ENCODE data around the gene PHOX2B. TPM values are rescaled to one million over a fixed set of nuclear protein-coding genes. Genes with fewer than 3 reads are reported as not detected.
"Not testable (repeated sequence)": the region's sequence is repeated elsewhere in the genome, so short reads cannot be mapped to it uniquely, and the experiment has no call there.

Gene PHOX2B
- polyA plus RNA-seq, 2 donors: not detected

- no peaks in the 10 kb centered on the region for H3K27me3 ChIP-seq (ENCODE audit: control insufficient read depth in 1 of 2, insufficient read depth in 2 of 2, low read length in 2 of 2)
- WGBS, 2 donors: 66 to 78% methylated on average over 1 of the region's 1 CpG
- no peak overlapping the region for H3K4me3 ChIP-seq (ENCODE audit: low read depth in 1 of 2, low read length in 2 of 2)
- no peaks in the 10 kb centered on the region for H3K9me3 ChIP-seq (ENCODE audit: control insufficient read depth in 2 of 2, insufficient read depth in 1 of 2, low read depth in 1 of 2, low read length in 1 of 2)
- H3K4me1 ChIP-seq (ENCODE audit: control insufficient read depth in 2 of 2, insufficient read depth in 2 of 2, low read length in 1 of 2): no peaks in the 10 kb centered on the region
- H3K27ac ChIP-seq (ENCODE audit: low read depth in 2 of 2, low read length in 1 of 2): no peak overlapping the region
- H3K36me3 ChIP-seq (ENCODE audit: control insufficient read depth in 2 of 2, insufficient read depth in 2 of 2, low read length in 1 of 2): no peaks in the 10 kb centered on the region
Measured at GRCh38 chr4:41715155-41715554, 33.4 kb downstream of the PHOX2B start.

DNA sequence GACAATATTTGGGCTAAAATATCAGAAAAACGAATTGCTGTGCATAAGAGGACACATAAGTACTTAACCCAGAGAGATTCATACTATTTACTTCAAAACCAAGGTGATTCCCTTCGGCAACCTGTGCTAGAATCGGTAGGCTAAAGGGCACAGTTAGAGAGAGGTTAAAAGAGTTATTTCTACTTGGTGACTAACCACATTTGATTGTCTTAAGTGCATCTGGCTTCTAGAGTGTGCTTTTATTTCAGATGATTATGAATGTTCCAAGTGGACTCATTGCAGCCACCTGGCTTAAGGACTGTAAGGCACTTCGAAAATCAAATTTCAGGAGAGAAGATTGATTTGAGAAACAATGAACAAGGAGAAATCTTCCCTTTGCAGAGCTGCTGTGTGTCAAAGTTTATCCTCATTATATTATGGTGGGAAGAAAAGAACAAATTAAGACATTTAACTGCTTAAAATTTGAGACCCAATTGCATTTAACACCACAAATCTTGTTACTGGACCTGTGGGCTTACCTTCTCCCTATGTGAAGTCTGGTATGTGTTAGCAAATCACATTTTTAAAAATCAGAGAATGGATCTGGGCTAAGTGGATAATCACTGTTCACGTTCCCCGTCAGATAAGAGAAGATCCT, 34.0 kb downstream of the PHOX2B start:
- Histone ChIP-seq H3K36me3 (ENCODE audit: control insufficient read depth in 2 of 2, insufficient read depth in 2 of 2, low read length in 1 of 2) (no peaks in the 10 kb centered on the region), H3K27ac (ENCODE audit: low read depth in 2 of 2, low read length in 1 of 2) (no peak overlapping the region), H3K4me3 (ENCODE audit: low read depth in 1 of 2, low read length in 2 of 2) (no peak overlapping the region), H3K9me3 (ENCODE audit: control insufficient read depth in 2 of 2, insufficient read depth in 1 of 2, low read depth in 1 of 2, low read length in 1 of 2) (no peaks in the 10 kb centered on the region), H3K4me1 (ENCODE audit: control insufficient read depth in 2 of 2, insufficient read depth in 2 of 2, low read length in 1 of 2) (no peaks in the 10 kb centered on the region), H3K27me3 (ENCODE audit: control insufficient read depth in 1 of 2, insufficient read depth in 2 of 2, low read length in 2 of 2) (no peaks in the 10 kb centered on the region)
- 77 to 78% methylated on average over 6 of the region's 6 CpGs for WGBS, 2 donors

DNA sequence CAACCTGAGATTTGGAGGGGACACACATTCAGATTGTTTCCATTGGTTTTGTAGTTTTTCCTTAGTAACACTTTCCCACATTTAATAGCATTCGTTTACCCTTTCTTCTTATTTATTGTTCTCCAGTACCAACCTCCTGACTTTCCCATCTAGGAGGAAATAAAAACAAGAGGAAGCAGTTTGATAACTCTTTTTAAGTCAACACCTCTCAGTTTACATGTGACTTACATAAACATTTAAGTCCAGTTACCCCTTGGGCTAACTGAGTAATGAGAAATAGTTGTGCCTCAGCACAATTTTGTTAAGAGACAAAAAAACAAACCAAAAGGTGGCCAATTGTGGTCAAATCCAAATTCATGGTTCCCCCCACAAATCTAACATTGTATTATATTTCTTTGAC, 34.8 kb downstream of the PHOX2B start:
- Histone ChIP-seq H3K9me3 (ENCODE audit: control insufficient read depth in 2 of 2, insufficient read depth in 1 of 2, low read depth in 1 of 2, low read length in 1 of 2) (no peaks in the 10 kb centered on the region), H3K4me1 (ENCODE audit: control insufficient read depth in 2 of 2, insufficient read depth in 2 of 2, low read length in 1 of 2) (no peaks in the 10 kb centered on the region), H3K4me3 (ENCODE audit: low read depth in 1 of 2, low read length in 2 of 2) (no peak overlapping the region), H3K36me3 (ENCODE audit: control insufficient read depth in 2 of 2, insufficient read depth in 2 of 2, low read length in 1 of 2) (no peaks in the 10 kb centered on the region), H3K27ac (ENCODE audit: low read depth in 2 of 2, low read length in 1 of 2) (no peak overlapping the region), H3K27me3 (ENCODE audit: control insufficient read depth in 1 of 2, insufficient read depth in 2 of 2, low read length in 2 of 2) (no peaks in the 10 kb centered on the region)
- WGBS, 2 donors: 58 to 61% methylated on average over 1 of the region's 1 CpG

- Histone ChIP-seq H3K4me3 (ENCODE audit: low read depth in 1 of 2, low read length in 2 of 2) (no peak overlapping the region), H3K27ac (ENCODE audit: low read depth in 2 of 2, low read length in 1 of 2) (no peak overlapping the region), H3K9me3 (ENCODE audit: control insufficient read depth in 2 of 2, insufficient read depth in 1 of 2, low read depth in 1 of 2, low read length in 1 of 2) (no peaks in the 10 kb centered on the region), H3K36me3 (ENCODE audit: control insufficient read depth in 2 of 2, insufficient read depth in 2 of 2, low read length in 1 of 2) (no peaks in the 10 kb centered on the region), H3K4me1 (ENCODE audit: control insufficient read depth in 2 of 2, insufficient read depth in 2 of 2, low read length in 1 of 2) (no peaks in the 10 kb centered on the region), H3K27me3 (ENCODE audit: control insufficient read depth in 1 of 2, insufficient read depth in 2 of 2, low read length in 2 of 2) (no peaks in the 10 kb centered on the region)
- 53 to 69% methylated on average over 3 of the region's 3 CpGs for WGBS, 2 donors
Measured at GRCh38 chr4:41712425-41712824, 36.1 kb downstream of the PHOX2B start.

DNA sequence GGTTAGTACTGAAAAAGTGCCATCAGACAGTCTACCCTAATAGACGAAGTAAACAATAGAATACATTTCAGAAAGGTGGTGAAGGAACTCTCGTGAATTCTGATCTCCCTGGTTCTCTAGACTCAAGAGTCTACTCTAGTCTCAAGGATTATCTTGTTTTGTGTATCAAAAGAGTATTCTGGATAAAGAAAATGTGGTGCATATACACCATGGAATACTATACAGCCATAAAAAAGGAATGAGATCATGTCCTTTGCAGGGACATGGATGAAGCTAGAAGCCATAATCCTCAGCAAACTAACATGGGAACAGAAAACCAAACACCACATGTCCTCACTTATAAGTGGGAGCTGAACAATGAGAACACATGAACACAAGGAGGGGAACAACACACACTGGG, 36.9 kb downstream of the PHOX2B start:
- not testable (repeated sequence) for H3K4me3 ChIP-seq (ENCODE audit: low read depth in 1 of 2, low read length in 2 of 2); H3K4me1 ChIP-seq (ENCODE audit: control insufficient read depth in 2 of 2, insufficient read depth in 2 of 2, low read length in 1 of 2); H3K27ac ChIP-seq (ENCODE audit: low read depth in 2 of 2, low read length in 1 of 2); H3K27me3 ChIP-seq (ENCODE audit: control insufficient read depth in 1 of 2, insufficient read depth in 2 of 2, low read length in 2 of 2); H3K9me3 ChIP-seq (ENCODE audit: control insufficient read depth in 2 of 2, insufficient read depth in 1 of 2, low read depth in 1 of 2, low read length in 1 of 2); H3K36me3 ChIP-seq (ENCODE audit: control insufficient read depth in 2 of 2, insufficient read depth in 2 of 2, low read length in 1 of 2)
- 78 to 92% methylated on average over 2 of the region's 2 CpGs for WGBS, 2 donors

- WGBS, 2 donors: 54 to 57% methylated on average over 5 of the region's 5 CpGs
- no peaks in the 10 kb centered on the region for H3K36me3 ChIP-seq (ENCODE audit: control insufficient read depth in 2 of 2, insufficient read depth in 2 of 2, low read length in 1 of 2)
- no peak overlapping the region for H3K4me3 ChIP-seq (ENCODE audit: low read depth in 1 of 2, low read length in 2 of 2)
- no peaks in the 10 kb centered on the region for H3K4me1 ChIP-seq (ENCODE audit: control insufficient read depth in 2 of 2, insufficient read depth in 2 of 2, low read length in 1 of 2)
- H3K27ac ChIP-seq (ENCODE audit: low read depth in 2 of 2, low read length in 1 of 2): no peak overlapping the region
- H3K9me3 ChIP-seq (ENCODE audit: control insufficient read depth in 2 of 2, insufficient read depth in 1 of 2, low read depth in 1 of 2, low read length in 1 of 2): no peaks in the 10 kb centered on the region
- H3K27me3 ChIP-seq (ENCODE audit: control insufficient read depth in 1 of 2, insufficient read depth in 2 of 2, low read length in 2 of 2): no peaks in the 10 kb centered on the region
Measured at GRCh38 chr4:41709844-41710481, 38.6 kb downstream of the PHOX2B start.

- Histone ChIP-seq H3K4me1 (ENCODE audit: control insufficient read depth in 2 of 2, insufficient read depth in 2 of 2, low read length in 1 of 2) (no peaks in the 10 kb centered on the region), H3K27me3 (ENCODE audit: control insufficient read depth in 1 of 2, insufficient read depth in 2 of 2, low read length in 2 of 2) (no peaks in the 10 kb centered on the region), H3K9me3 (ENCODE audit: control insufficient read depth in 2 of 2, insufficient read depth in 1 of 2, low read depth in 1 of 2, low read length in 1 of 2) (no peaks in the 10 kb centered on the region), H3K27ac (ENCODE audit: low read depth in 2 of 2, low read length in 1 of 2) (no peak overlapping the region), H3K4me3 (ENCODE audit: low read depth in 1 of 2, low read length in 2 of 2) (no peak overlapping the region), H3K36me3 (ENCODE audit: control insufficient read depth in 2 of 2, insufficient read depth in 2 of 2, low read length in 1 of 2) (no peaks in the 10 kb centered on the region)
- WGBS, 2 donors: 57 to 72% methylated on average over 3 of the region's 3 CpGs
Measured at GRCh38 chr4:41703785-41704184, 44.7 kb downstream of the PHOX2B start.

DNA sequence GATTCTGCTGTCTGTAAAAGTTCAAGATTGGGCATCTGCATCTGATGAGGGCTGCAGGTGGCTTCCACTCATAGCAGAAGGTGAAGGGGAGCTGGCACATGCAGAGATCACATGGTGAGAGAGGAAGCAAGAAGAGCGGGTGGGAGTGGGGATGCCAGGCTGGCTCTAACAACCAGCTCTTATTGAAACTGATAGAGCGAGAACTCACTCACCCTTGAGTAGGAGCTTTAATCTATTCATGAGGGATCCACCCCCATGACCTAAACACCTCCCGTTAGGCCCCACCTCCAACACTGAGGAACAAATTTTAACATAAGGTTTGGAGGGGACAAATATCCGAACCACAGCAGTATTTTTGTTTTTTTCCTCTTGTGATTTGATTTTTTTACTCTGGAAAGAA, 45.8 kb downstream of the PHOX2B start:
- H3K27me3 ChIP-seq (ENCODE audit: control insufficient read depth in 1 of 2, insufficient read depth in 2 of 2, low read length in 2 of 2): no peaks in the 10 kb centered on the region
- WGBS, 2 donors: 76 to 81% methylated on average over 4 of the region's 4 CpGs
- no peaks in the 10 kb centered on the region for H3K4me1 ChIP-seq (ENCODE audit: control insufficient read depth in 2 of 2, insufficient read depth in 2 of 2, low read length in 1 of 2)
- H3K36me3 ChIP-seq (ENCODE audit: control insufficient read depth in 2 of 2, insufficient read depth in 2 of 2, low read length in 1 of 2): no peaks in the 10 kb centered on the region
- H3K27ac ChIP-seq (ENCODE audit: low read depth in 2 of 2, low read length in 1 of 2): no peak overlapping the region
- no peaks in the 10 kb centered on the region for H3K9me3 ChIP-seq (ENCODE audit: control insufficient read depth in 2 of 2, insufficient read depth in 1 of 2, low read depth in 1 of 2, low read length in 1 of 2)
- H3K4me3 ChIP-seq (ENCODE audit: low read depth in 1 of 2, low read length in 2 of 2): no peak overlapping the region

- 72 to 75% methylated on average over 3 of the region's 3 CpGs for WGBS, 2 donors
- Histone ChIP-seq H3K9me3 (ENCODE audit: control insufficient read depth in 2 of 2, insufficient read depth in 1 of 2, low read depth in 1 of 2, low read length in 1 of 2) (no peaks in the 10 kb centered on the region), H3K27me3 (ENCODE audit: control insufficient read depth in 1 of 2, insufficient read depth in 2 of 2, low read length in 2 of 2) (no peaks in the 10 kb centered on the region)
Measured at GRCh38 chr4:41701983-41702382, 46.5 kb downstream of the PHOX2B start.

DNA sequence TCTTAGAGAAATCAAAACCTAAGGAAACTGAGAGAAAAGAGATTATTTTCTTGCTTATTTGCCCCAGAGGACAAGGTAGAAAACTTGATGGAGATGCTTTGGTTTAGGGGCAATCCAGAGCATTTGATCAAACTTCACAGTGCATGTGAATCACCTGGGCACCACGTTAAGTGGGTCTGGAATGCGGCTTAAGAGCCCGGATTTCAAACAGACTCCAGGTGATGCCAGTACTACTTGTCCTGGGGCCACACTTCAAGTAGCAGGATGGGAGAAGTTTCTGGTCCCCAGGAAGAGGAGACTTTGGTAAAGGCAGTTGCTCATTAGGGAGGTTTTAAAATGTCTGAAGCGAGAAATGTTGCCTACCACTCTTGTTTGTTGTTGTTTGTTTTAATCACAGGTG, 51.8 kb downstream of the PHOX2B start:
- 73 to 74% methylated on average over 4 of the region's 4 CpGs for WGBS, 2 donors
- no peak overlapping the region for H3K4me3 ChIP-seq (ENCODE audit: low read depth in 1 of 2, low read length in 2 of 2)
- no peaks in the 10 kb centered on the region for H3K27me3 ChIP-seq (ENCODE audit: control insufficient read depth in 1 of 2, insufficient read depth in 2 of 2, low read length in 2 of 2)
- H3K27ac ChIP-seq (ENCODE audit: low read depth in 2 of 2, low read length in 1 of 2): no peak overlapping the region
- H3K36me3 ChIP-seq (ENCODE audit: control insufficient read depth in 2 of 2, insufficient read depth in 2 of 2, low read length in 1 of 2): no peaks in the 10 kb centered on the region
- H3K4me1 ChIP-seq (ENCODE audit: control insufficient read depth in 2 of 2, insufficient read depth in 2 of 2, low read length in 1 of 2): no peaks in the 10 kb centered on the region
- H3K9me3 ChIP-seq (ENCODE audit: control insufficient read depth in 2 of 2, insufficient read depth in 1 of 2, low read depth in 1 of 2, low read length in 1 of 2): no peaks in the 10 kb centered on the region

More at GRCh38 chr4:41701983-41702382, 46.5 kb downstream of the PHOX2B start:
- H3K4me1 ChIP-seq (ENCODE audit: control insufficient read depth in 2 of 2, insufficient read depth in 2 of 2, low read length in 1 of 2): no peaks in the 10 kb centered on the region
- H3K4me3 ChIP-seq (ENCODE audit: low read depth in 1 of 2, low read length in 2 of 2): no peak overlapping the region
- H3K36me3 ChIP-seq (ENCODE audit: control insufficient read depth in 2 of 2, insufficient read depth in 2 of 2, low read length in 1 of 2): no peaks in the 10 kb centered on the region
- no peak overlapping the region for H3K27ac ChIP-seq (ENCODE audit: low read depth in 2 of 2, low read length in 1 of 2)

All from esophagus (tissue), 2 donors.